OCI-LY3 (cell line): Measurements from ENCODE around the gene NELL1.

ENCODE experiments used
- CTCF ChIP-seq: fragments of 200-600, 300-600 bp; sonication (generic); IDR thresholded peaks from 2 replicates; pipeline ENCODE4 v1.5.1; 2014; ENCODE audit warnings: antibody characterized with exemption, low read length, low read depth
- EZH2phosphoT487 ChIP-seq: fragments of 200-600 bp; shearing (Covaris generic); IDR thresholded peaks from 2 replicates; pipeline ENCODE4 v1.6.1; 2018; ENCODE audit warnings: antibody characterized with exemption, mixed run types, low read depth

GRCh38 chr11:21307874-21308273 is 638.5 kb downstream of the NELL1 start:
- TF ChIP-seq CTCF, result no peak
- no peak for TF ChIP-seq EZH2phosphoT487
